ENCODE results near the gene LASP1. TPM values are rescaled to one million over a fixed set of nuclear protein-coding genes. Genes with fewer than 3 reads are reported as not detected.

LASP1 gene
- total RNA-seq, 2 experiments from 2014 or later, result 119 to 144 TPM

DNA sequence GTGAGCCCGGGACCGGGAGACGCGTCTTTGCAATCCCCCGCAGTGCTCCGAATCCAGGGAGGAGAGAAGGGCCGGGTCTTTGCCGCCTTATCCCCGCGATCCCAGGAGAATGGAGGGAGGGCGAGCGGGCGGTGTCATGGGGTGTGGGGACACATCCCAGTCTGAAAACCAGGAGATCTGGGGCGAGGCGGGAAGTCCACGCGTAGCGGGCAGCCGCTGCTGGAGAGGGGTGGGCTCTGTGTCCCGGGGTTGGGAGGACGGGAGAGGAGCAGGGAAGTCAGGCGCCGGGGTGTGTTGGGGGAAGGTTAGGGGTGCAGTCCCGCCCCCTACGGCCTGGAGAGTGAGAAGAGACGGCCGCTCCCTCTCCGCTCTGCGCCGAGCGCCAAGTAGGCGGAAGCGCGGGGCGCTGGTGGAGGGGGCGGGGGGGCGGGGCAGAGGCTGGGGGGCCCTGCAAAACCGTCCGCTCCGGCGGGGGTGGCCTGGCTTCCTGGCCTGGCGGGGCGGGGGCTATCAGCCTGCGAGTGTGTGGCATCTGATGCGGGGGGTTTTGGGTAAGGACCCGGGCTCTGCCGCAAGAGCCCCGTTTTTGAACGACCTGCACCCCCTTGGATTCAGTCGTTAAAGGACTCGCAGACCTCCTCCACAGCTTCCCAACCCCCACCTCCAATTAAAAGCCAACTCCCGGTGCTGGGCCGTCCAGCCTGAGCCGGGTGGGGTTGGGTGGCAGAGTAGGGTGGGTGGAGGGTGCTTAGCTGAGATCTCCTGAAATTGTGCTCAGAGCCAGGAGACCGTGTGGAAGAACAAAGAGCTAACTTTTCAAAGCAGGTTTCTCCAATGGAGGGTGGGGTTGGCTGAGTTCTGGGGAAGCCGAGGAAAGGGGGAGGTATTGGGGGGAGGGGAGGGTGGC is 654 bp downstream of the LASP1 start:
- peak; percentile 31 for ATAC-seq
- peak; percentile 87 for DNase-seq
- H3K4me3 Mint-ChIP-seq, result peak overlapping the region; percentile 99
- peaks cover 14% of the 10 kb centered on the region for H3K36me3 Mint-ChIP-seq (ENCODE audit: low read depth)
- H3K27ac Mint-ChIP-seq, result peak overlapping the region; percentile 96
- CTCF ChIA-PET, result interaction anchor here (0.7 to 2.2 kb wide), 9 partner anchors 11 to 283 kb away, joined by 3 to 8 read pairs (median 5); partner anchors contain the start of genes LASP1NB and RPL23
- peaks cover 58% of the 10 kb centered on the region for H3K4me1 Mint-ChIP-seq
- no peaks in the 10 kb centered on the region for H3K9me3 Mint-ChIP-seq (ENCODE audit: low read depth)
- POLR2A ChIA-PET, result interaction anchor here (0.6 to 3.2 kb wide), 11 partner anchors 10 to 283 kb away, joined by 3 to 36 read pairs (median 3); partner anchors contain the start of genes CWC25 and RPL23
- H3K27me3 Mint-ChIP-seq, result peaks cover 2% of the 10 kb centered on the region
- intact Hi-C loops (cut with DNase I, micrococcal nuclease), result loop anchor here (1.0 to 5.0 kb wide), 10 partner anchors 11 to 532 kb away; partner anchors contain the start of genes FBXO47 (in 2 of the 2), CACNB1 (in 1 of the 2), FBXL20 (in 1 of the 2) and PSMB3 (in 1 of the 2)

- CTCF ChIA-PET, result interaction anchor here (0.7 to 1.6 kb wide), 11 partner anchors 10 to 324 kb away, joined by 3 to 6 read pairs (median 4); partner anchors contain the start of genes LASP1NB and RPL23
- Mint-ChIP-seq H3K4me3 (peak overlapping the region; percentile 99), H3K9me3 (ENCODE audit: low read depth) (no peaks in the 10 kb centered on the region), H3K27me3 (peaks cover 2% of the 10 kb centered on the region), H3K4me1 (peaks cover 66% of the 10 kb centered on the region), H3K27ac (peak overlapping the region; percentile 96), H3K36me3 (ENCODE audit: low read depth) (peaks cover 14% of the 10 kb centered on the region)
- peak; percentile 52 for ATAC-seq
- POLR2A ChIA-PET, result interaction anchor here (0.6 to 3.2 kb wide), 8 partner anchors 10 to 282 kb away, joined by 3 to 36 read pairs (median 4); partner anchors contain the start of genes CWC25 and RPL23
- intact Hi-C loops (cut with DNase I, micrococcal nuclease), result loop anchor here (1.0 to 5.0 kb wide), 10 partner anchors 10 to 531 kb away; partner anchors contain the start of genes FBXO47 (in 2 of the 2), CACNB1 (in 1 of the 2), FBXL20 (in 1 of the 2) and PSMB3 (in 1 of the 2)
- DNase-seq, result peak; percentile 91
Measured at GRCh38 chr17:38871247-38872015, 1.6 kb downstream of the LASP1 start.

DNA sequence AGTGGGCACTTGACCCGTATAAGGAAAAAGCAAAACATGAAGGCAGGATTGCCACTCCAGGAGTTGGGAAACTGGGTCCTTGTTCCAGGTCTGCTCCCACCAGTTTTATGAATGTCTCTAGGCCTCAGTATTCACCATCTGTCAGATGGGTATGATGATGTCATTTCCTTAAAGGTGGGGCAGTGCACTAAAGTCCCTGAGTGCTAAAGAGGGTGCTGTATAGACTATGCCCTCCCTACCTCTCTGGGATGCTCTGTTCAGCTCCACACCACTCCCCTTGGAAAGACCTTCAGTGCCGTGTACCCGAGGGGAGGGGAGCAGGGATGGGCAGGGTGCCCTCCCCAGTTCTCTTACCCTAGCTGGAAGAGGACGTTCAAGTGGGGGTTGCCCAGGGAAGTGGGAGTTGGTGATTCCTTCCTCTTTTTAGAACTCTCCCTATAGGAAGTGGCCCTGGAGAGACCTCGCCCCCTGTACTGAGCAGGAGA is 2.2 kb downstream of the LASP1 start:
- H3K9me3 Mint-ChIP-seq (ENCODE audit: low read depth), result no peaks in the 10 kb centered on the region
- H3K4me3 Mint-ChIP-seq, result peak overlapping the region; percentile 99
- intact Hi-C loops (cut with DNase I, micrococcal nuclease), result loop anchor here (5.0 kb wide), 6 partner anchors 70 to 530 kb away; partner anchors contain the start of genes CACNB1 (in 1 of the 2), FBXL20 (in 1 of the 2), FBXO47 (in 1 of the 2) and PSMB3 (in 1 of the 2)
- peak overlapping the region; percentile 96 for H3K27ac Mint-ChIP-seq
- DNase-seq, result no peak
- CTCF ChIA-PET, result interaction anchor here (0.7 to 1.6 kb wide), 11 partner anchors 9 to 323 kb away, joined by 3 to 6 read pairs (median 4); partner anchors contain the start of genes LASP1NB and RPL23
- H3K4me1 Mint-ChIP-seq, result peaks cover 73% of the 10 kb centered on the region
- peaks cover 19% of the 10 kb centered on the region for H3K36me3 Mint-ChIP-seq (ENCODE audit: low read depth)
- ATAC-seq, result no peak
- POLR2A ChIA-PET, result interaction anchor here (0.8 to 2.6 kb wide), 6 partner anchors 9 to 281 kb away, joined by 3 to 9 read pairs (median 4); partner anchors contain the start of genes CWC25 and RPL23
- peaks cover 2% of the 10 kb centered on the region for H3K27me3 Mint-ChIP-seq

DNA sequence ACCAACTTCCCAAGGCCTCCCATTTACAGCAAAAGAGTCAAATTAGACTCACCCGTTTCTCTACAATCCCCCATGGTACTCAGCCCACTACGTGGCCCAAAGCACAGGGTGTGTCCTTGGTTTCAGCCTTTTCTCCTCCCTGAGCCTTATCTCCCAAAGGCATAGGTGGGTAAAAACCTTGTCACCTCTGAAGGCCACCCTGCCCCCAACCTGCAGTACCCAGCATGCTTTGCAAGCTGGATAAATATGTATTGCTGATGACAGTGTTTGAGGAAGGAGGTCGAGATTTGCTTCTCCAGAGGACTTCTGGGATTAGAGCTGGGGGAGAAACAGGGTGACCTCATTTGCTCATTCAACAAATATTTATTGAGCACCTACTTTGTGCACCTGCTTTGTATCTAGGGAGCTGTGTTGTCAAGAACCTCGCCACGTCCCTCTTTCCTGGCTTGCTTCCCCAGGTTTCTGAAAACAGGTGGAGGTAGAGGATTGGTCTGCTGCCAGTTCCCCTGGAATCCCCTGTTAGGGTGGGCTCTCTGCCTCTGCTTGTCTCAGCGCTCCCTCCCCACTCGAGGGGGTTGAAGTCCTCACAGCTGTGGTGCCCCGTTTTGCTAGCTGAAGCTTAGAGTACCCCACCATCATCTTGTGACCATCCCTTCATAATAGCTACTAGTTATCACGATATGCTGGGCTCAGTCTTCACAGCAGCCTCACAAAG is 3.0 kb downstream of the LASP1 start:
- intact Hi-C loops (cut with DNase I, micrococcal nuclease), result loop anchor here (5.0 kb wide), 6 partner anchors 69 to 529 kb away; partner anchors contain the start of genes CACNB1 (in 1 of the 2), FBXL20 (in 1 of the 2), FBXO47 (in 1 of the 2) and PSMB3 (in 1 of the 2)
- H3K4me3 Mint-ChIP-seq, result peak overlapping the region; percentile 99
- DNase-seq, result peak; percentile 46
- ChIA-PET POLR2A (interaction anchor here (0.8 to 1.1 kb wide), 3 partner anchors 8 to 280 kb away, joined by 3 to 5 read pairs (median 4); partner anchors contain the start of gene RPL23), CTCF (interaction anchor here (0.6 to 2.1 kb wide), 8 partner anchors 19 to 302 kb away, joined by 3 to 5 read pairs (median 4); partner anchors contain the start of genes FBXO47 and RPL23)
- H3K27me3 Mint-ChIP-seq, result no peaks in the 10 kb centered on the region
- H3K36me3 Mint-ChIP-seq (ENCODE audit: low read depth), result peaks cover 18% of the 10 kb centered on the region
- no peaks in the 10 kb centered on the region for H3K9me3 Mint-ChIP-seq (ENCODE audit: low read depth)
- peaks cover 74% of the 10 kb centered on the region for H3K4me1 Mint-ChIP-seq
- H3K27ac Mint-ChIP-seq, result peak overlapping the region; percentile 96
- no peak for ATAC-seq

GRCh38 chr17:38873640-38874380 is 4.0 kb downstream of the LASP1 start:
- Mint-ChIP-seq H3K27ac (peak overlapping the region; percentile 47), H3K36me3 (ENCODE audit: low read depth) (peaks cover 27% of the 10 kb centered on the region), H3K9me3 (ENCODE audit: low read depth) (no peaks in the 10 kb centered on the region), H3K4me3 (no peak overlapping the region), H3K27me3 (no peaks in the 10 kb centered on the region), H3K4me1 (peaks cover 74% of the 10 kb centered on the region)
- intact Hi-C loops (cut with DNase I, micrococcal nuclease), result loop anchor here (5.0 kb wide), 6 partner anchors 68 to 528 kb away; partner anchors contain the start of genes CACNB1 (in 1 of the 2), FBXL20 (in 1 of the 2), FBXO47 (in 1 of the 2) and PSMB3 (in 1 of the 2)
- POLR2A ChIA-PET, result interaction anchor here (0.8 kb wide), 1 partner anchor 16 kb away, joined by 5 read pairs; no protein-coding TSS in a partner anchor
- CTCF ChIA-PET, result interaction anchor here (0.6 to 2.1 kb wide), 4 partner anchors 30 to 279 kb away, joined by 3 to 5 read pairs (median 4); partner anchors contain the start of gene FBXO47
- ATAC-seq (no peak), DNase-seq (no peak)

DNA sequence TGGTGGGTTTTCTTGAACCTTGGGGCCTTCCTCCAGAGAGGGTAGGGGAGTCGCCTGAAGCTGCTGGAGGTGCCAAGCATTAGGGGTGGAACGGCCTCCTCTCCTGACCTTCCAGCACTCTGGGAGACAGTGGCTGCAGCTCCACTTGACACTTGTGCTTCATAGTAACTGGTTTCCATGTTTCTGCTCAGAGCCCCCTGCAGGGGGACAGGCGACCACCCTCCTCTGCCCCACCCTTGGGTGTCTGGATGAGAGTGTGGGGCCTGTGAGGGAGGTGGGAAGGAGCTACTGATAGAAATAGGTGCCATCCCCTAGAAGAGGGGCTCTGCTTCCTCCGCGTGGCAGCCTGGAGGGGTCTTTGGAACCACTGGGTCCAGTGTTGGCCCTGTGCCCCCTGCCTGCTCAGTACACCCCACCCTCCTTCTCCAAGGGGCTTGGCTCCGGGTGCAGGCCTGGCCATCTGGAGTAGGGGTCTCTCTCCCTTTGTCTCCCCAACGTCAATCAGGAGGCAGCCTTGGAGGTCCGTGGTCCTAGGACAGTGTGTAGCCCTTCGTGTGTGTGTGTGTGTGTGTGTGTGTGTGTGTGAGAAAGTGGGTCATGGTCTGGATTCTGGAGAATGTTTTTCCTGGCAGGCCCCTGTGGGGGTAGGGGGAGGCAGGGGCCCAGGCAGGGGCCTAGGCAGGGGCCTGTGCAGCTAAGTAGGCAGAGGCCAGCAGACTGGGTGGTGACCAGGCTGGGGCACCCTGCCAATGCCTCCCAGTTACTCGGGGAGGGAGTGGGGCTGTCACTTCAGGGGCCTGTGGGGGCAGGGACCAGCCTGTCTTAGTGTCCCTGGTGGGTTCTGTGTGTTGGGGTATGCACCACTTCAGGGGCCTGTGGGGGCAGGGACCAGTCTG is 4.9 kb downstream of the LASP1 start:
- POLR2A ChIA-PET, result no interaction called here
- intact Hi-C loops (cut with DNase I, micrococcal nuclease), result loop anchor here (5.0 kb wide), 6 partner anchors 68 to 528 kb away; partner anchors contain the start of genes CACNB1 (in 1 of the 2), FBXL20 (in 1 of the 2), FBXO47 (in 1 of the 2) and PSMB3 (in 1 of the 2)
- no peaks in the 10 kb centered on the region for H3K27me3 Mint-ChIP-seq

GRCh38 chr17:38875477-38876075 is 5.7 kb downstream of the LASP1 start:
- Mint-ChIP-seq H3K4me1 (peaks cover 86% of the 10 kb centered on the region), H3K36me3 (ENCODE audit: low read depth) (peaks cover 34% of the 10 kb centered on the region), H3K27me3 (no peaks in the 10 kb centered on the region), H3K4me3 (no peak overlapping the region), H3K27ac (peak overlapping the region; percentile 47), H3K9me3 (ENCODE audit: low read depth) (no peaks in the 10 kb centered on the region)
- ATAC-seq, result no peak
- ChIA-PET POLR2A (interaction anchor here (0.7 kb wide), 1 partner anchor 30 kb away, joined by 3 read pairs; no protein-coding TSS in a partner anchor), CTCF (interaction anchor here (1.1 kb wide), 1 partner anchor 50 kb away, joined by 3 read pairs; the partner anchor contains the start of gene CWC25)
- intact Hi-C loops (cut with DNase I, micrococcal nuclease), result no loop called here
- no peak for DNase-seq

More for the DNA sequence above, 4.9 kb downstream of the LASP1 start:
- CTCF ChIA-PET, result interaction anchor here (0.6 to 2.1 kb wide), 2 partner anchors 29 to 51 kb away, joined by 3 to 5 read pairs; no protein-coding TSS in a partner anchor
- Mint-ChIP-seq H3K4me1 (peaks cover 78% of the 10 kb centered on the region), H3K4me3 (no peak overlapping the region), H3K9me3 (ENCODE audit: low read depth) (no peaks in the 10 kb centered on the region), H3K36me3 (ENCODE audit: low read depth) (peaks cover 29% of the 10 kb centered on the region), H3K27ac (peak overlapping the region; percentile 53)
- no peak for ATAC-seq
- no peak for DNase-seq

Data from activated CD4-positive, alpha-beta T cell treated with anti-CD3 and anti-CD28 coated beads for 36 hours (primary cell).